ENCODE results near the gene PARVB.

- TF ChIP-seq POLR2A (IDR thresholded peaks at IDR 0.05) (no peak), CTCF (IDR thresholded peaks at IDR 0.05) (no peak)
Observed at GRCh38 chr22:44012162-44012561, 11.9 kb upstream of the PARVB start.

Data from body of pancreas (tissue), 4 donors.